AG09319 (cell line): ENCODE results near the gene KLHL1.

Source experiments
- DNase-seq: peaks from one replicate; pipeline ENCODE4 v3.0.0-alpha.2; 2010; ENCODE audit warnings: low read depth; ENCODE audit errors: extremely low read depth
- TF ChIP-seq, protein P1 (sequence below): IDR thresholded peaks from 2 replicates; pipeline ENCODE4 v1.5.1; 2011; ENCODE audit warnings: low read depth, mild to moderate bottlenecking, inconsistent platforms, low read length, moderate library complexity

Gene KLHL1

GRCh38 chr13:69720278-69720983 is 387.8 kb downstream of the KLHL1 start:
- no peak for DNase-seq
- TF ChIP-seq, protein P1, sequence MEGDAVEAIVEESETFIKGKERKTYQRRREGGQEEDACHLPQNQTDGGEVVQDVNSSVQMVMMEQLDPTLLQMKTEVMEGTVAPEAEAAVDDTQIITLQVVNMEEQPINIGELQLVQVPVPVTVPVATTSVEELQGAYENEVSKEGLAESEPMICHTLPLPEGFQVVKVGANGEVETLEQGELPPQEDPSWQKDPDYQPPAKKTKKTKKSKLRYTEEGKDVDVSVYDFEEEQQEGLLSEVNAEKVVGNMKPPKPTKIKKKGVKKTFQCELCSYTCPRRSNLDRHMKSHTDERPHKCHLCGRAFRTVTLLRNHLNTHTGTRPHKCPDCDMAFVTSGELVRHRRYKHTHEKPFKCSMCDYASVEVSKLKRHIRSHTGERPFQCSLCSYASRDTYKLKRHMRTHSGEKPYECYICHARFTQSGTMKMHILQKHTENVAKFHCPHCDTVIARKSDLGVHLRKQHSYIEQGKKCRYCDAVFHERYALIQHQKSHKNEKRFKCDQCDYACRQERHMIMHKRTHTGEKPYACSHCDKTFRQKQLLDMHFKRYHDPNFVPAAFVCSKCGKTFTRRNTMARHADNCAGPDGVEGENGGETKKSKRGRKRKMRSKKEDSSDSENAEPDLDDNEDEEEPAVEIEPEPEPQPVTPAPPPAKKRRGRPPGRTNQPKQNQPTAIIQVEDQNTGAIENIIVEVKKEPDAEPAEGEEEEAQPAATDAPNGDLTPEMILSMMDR, result no peak

DNA sequence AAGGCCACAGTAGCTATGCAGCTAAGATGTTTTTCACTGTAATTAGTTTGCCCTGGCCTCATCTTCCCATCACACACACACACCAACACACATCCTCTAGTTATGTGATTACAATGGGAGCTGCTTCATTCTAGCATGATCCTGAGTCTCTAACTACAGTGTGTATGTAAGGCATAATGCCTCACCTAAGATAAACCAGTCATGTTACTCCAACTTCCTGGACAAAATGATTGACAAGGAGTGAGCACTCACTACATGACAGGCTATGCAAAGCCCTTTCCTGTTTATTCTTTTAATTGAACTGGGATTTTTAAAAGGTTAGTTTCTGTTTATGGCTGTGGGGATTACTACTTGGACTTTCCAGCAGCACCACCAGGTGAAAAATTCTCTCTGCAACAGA is 401.4 kb downstream of the KLHL1 start:
- no peak for DNase-seq

GRCh38 chr13:69704311-69704710 is 403.9 kb downstream of the KLHL1 start:
- DNase-seq, result no peak
- TF ChIP-seq, protein P1, result no peak

More for the DNA sequence above, 401.4 kb downstream of the KLHL1 start:
- TF ChIP-seq, protein P1, result no peak

DNA sequence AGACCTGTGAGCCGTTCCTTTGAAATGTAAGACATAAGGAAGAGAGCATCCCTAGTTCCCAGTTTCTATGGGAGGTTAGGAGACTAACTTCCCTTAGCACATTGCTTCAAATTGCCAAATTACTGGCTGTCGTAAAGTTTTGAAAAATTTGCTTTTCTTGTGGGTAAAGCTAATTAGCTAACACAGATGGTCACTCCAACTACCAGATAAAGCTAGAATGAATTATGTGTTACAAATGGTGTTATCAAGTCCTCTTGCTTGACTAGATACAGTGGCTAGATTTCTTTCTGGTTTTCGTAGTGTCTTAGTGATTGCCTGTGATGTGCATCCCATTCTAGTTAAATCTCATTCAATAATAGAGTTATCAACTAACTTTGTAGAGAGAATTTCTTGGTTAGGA is 417.3 kb downstream of the KLHL1 start:
- TF ChIP-seq, protein P1, result no peak
- no peak for DNase-seq

DNA sequence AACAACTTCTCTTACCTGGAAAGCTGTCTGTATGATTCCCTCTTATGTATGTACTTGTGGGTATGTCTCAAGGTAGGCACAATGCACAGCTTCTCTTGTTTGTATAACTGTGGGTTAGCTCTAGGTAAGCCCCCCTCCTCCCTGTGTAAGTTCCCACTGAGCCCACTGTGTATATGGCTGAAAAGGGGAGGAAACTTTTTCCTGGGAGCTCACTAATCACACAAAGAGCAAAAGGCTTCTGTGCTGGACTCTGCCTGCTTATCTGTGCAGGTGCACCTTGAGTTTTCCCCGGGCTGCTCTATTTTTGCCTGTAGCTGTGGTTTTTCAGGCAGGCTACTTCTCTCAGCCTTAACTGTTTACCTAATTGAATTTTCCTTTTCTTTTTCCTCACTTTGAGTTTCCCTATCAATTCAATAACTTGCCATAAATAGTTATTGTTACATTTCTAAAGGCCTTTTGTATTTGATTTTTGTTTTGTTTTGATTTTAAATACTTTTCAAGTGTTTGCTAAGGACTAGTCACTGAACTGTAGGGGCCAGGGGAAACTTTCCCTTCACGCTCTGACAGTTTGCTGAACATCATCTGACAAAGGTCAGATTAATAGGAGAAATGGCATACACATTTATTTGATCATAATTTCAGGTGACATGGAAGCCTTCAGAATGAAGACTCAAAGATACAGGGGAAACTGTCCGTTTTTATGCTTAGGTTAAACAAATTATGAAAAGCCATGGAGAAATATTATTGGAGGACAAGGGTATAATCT is 424.1 kb downstream of the KLHL1 start:
- TF ChIP-seq, protein P1, result no peak
- DNase-seq, result no peak

DNA sequence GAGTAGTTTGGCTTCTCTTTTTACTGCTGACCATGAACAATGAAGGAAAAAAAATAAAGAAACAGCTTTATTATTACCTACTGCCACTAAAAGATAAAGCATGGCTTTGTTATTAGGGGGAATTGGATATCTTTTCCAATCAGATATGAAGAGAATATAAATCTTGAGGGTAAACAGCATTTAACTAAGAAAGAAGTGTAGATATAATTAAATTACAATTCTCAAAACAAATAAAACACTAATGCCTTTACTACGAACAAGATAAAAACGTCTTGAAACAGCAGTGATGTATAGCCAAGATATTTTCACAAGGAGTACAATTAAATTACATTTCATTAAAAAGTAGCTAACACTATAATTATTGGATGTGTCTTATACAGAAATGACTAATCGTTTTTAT is 426.5 kb downstream of the KLHL1 start:
- TF ChIP-seq, protein P1, result no peak
- DNase-seq, result no peak

- DNase-seq, result no peak
- TF ChIP-seq, protein P1, result no peak
Observed at GRCh38 chr13:69677343-69677742, 430.9 kb downstream of the KLHL1 start.
